Endothelial cell of umbilical vein (primary cell): ENCODE measurements around the gene MIA. TPM values are rescaled to one million over a fixed set of nuclear protein-coding genes. Genes with fewer than 3 reads are reported as not detected.

Experiments
- BruUV-seq: library from RNA; stranded (reverse); fragments of 400-500 nt; replicated peaks from 2 replicates; lab custom pipeline; 2021; lab: Mats Ljungman, UMichigan
- CTCF ChIA-PET: fragments of 300-600, 350-600 bp; sonication (Branson Sonifier 250); formaldehyde crosslinking; loops from one replicate; lab custom pipeline; 2021; ENCODE audit warnings: antibody characterized with exemption, inconsistent platforms; lab: Charles Lee
- POLR2A ChIA-PET: fragments of 300-600, 350-600 bp; sonication (Branson Sonifier 250); formaldehyde crosslinking; loops from one replicate; lab custom pipeline; 2021; ENCODE audit warnings: antibody characterized with exemption, inconsistent platforms; lab: Charles Lee
- DNase-seq: peaks from one replicate; pipeline ENCODE4 v3.0.0-alpha.2; 2011; ENCODE audit warnings: low read depth, low spot score
- FAIRE-seq: peaks from 2 replicates; lab custom pipeline; 2011; peaks lifted over from hg19 to GRCh38; lab: Jason Lieb, UNC
- H2AFZ ChIP-seq: 2 replicates; pipeline ENCODE4 v1.6.0; 2012; ENCODE audit warnings: low read depth, low read length, control low read depth, inconsistent platforms
- H3K27ac ChIP-seq: 2 replicates; pipeline ENCODE4 v1.5.1; 2011; ENCODE audit warnings: low read depth, mild to moderate bottlenecking, control low read depth, low read length, moderate library complexity; ENCODE audit not compliant: insufficient read depth
- H3K27me3 ChIP-seq, 2 experiments: 2 replicates each; pipeline versions ENCODE4 v1.6.0 to v1.6.1; 2011; ENCODE audit warnings: low read length in 2 of 2, mixed read lengths in 1 of 2; ENCODE audit not compliant: control insufficient read depth in 2 of 2, insufficient read depth in 2 of 2
- H3K36me3 ChIP-seq, 2 experiments: 2 replicates in 1 of 2; 3 replicates in 1 of 2; pipeline ENCODE4 v1.5.1; 2011; ENCODE audit warnings: low read length in 2 of 2, mild to moderate bottlenecking in 1 of 2, moderate library complexity in 1 of 2; ENCODE audit not compliant: control insufficient read depth in 2 of 2, insufficient read depth in 2 of 2; ENCODE audit errors: extremely low read depth in 1 of 2
- H3K4me1 ChIP-seq: 3 replicates; pipeline ENCODE4 v1.5.1; 2011; ENCODE audit warnings: mild to moderate bottlenecking, low read length; ENCODE audit not compliant: control insufficient read depth, insufficient read depth; ENCODE audit errors: extremely low read depth
- H3K4me2 ChIP-seq: 2 replicates; pipeline ENCODE4 v1.6.1; 2011; ENCODE audit warnings: low read length, control low read depth, mixed read lengths; ENCODE audit not compliant: insufficient read depth
- H3K4me3 ChIP-seq, 3 experiments: fragments of 200-600 bp in 1 of 3; sonication (generic), shearing (Covaris generic) in 1 of 3; replicated peaks in 1 of 3; 2 replicates each; pipeline ENCODE4 v1.5.1; 2011 to 2016; ENCODE audit warnings: control low read depth in 3 of 3, low read length in 3 of 3, mild to moderate bottlenecking in 2 of 3, inconsistent platforms in 1 of 3, low read depth in 1 of 3, moderate library complexity in 1 of 3; ENCODE audit not compliant: insufficient read depth in 1 of 3
- H3K79me2 ChIP-seq: 2 replicates; pipeline ENCODE4 v1.6.0; 2012; ENCODE audit warnings: low read length, inconsistent platforms; ENCODE audit not compliant: control insufficient read depth, insufficient read depth
- H3K9ac ChIP-seq: replicated peaks from 2 replicates; pipeline ENCODE3; 2011; ENCODE audit warnings: low read length, control low read depth; ENCODE audit not compliant: insufficient read depth; ENCODE audit errors: extremely low read depth
- H3K9me1 ChIP-seq: replicated peaks from 3 replicates; pipeline ENCODE4 v1.6.0; 2011; ENCODE audit warnings: mild to moderate bottlenecking, low read length; ENCODE audit not compliant: control insufficient read depth, insufficient read depth; ENCODE audit errors: extremely low read depth
- H3K9me3 ChIP-seq: replicated peaks from 2 replicates; pipeline ENCODE4 v1.5.1; 2012; ENCODE audit warnings: low read length, inconsistent platforms; ENCODE audit not compliant: control insufficient read depth, insufficient read depth
- H4K20me1 ChIP-seq: replicated peaks from 2 replicates; pipeline ENCODE3; 2011; ENCODE audit warnings: mild to moderate bottlenecking, low read length; ENCODE audit not compliant: control insufficient read depth, insufficient read depth; ENCODE audit errors: extremely low read depth
- EZH2 ChIP-seq: IDR thresholded peaks from 2 replicates; pipeline ENCODE4 v1.6.1; 2012; ENCODE audit warnings: borderline replicate concordance, low read depth, mild to moderate bottlenecking, moderate library complexity, low read length, inconsistent platforms; ENCODE audit not compliant: severe bottlenecking
- JUN ChIP-seq: IDR thresholded peaks from 2 replicates; pipeline ENCODE4 v1.6.1; 2011; ENCODE audit warnings: borderline replicate concordance, low read depth; ENCODE audit not compliant: insufficient read length, insufficient read depth
- MYC ChIP-seq: IDR thresholded peaks from one replicate; pipeline ENCODE4 v1.6.1; 2011; ENCODE audit warnings: mild to moderate bottlenecking, low read depth, low read length
- POLR2A ChIP-seq: IDR thresholded peaks from 2 replicates; pipeline ENCODE4 v1.6.1; 2012; ENCODE audit warnings: low read depth, mild to moderate bottlenecking, control low read depth, low read length
- POLR2AphosphoS5 ChIP-seq: IDR thresholded peaks from 2 replicates; pipeline ENCODE4 v1.6.1; 2012; ENCODE audit warnings: low read depth, mild to moderate bottlenecking, control low read depth, low read length, moderate library complexity; ENCODE audit not compliant: insufficient read depth
- dilution Hi-C: fragments of 300-500 bp; cut with MboI; formaldehyde crosslinking; loops from one replicate; pipeline ENCODE4 v1.15.0; 2019; ENCODE audit warnings: low sequenced_read_pairs; ENCODE audit not compliant: extremely low pct_ligation_motif_present
- intact Hi-C: fragments of 100-400 bp; cut with micrococcal nuclease; formaldehyde crosslinking; loops from one replicate; pipeline ENCODE4 v1.10.0; 2022
- polyA plus RNA-seq, 4 experiments: library from polyadenylated mRNA; depleted of rRNA in 3 of 4; stranded (reverse) in 3 of 4; unstranded in 1 of 4; fragments of >200 nt; gene quantifications; 2 replicates each; pipeline versions ENCODE4 v1.2.1 to v1.2.3, GENCODE V29; 2011 to 2012; ENCODE audit warnings: missing spikeins in 1 of 4
- total RNA-seq: library from RNA; stranded (reverse); gene quantifications from 2 replicates; pipeline ENCODE4 v1.2.3, GENCODE V29; 2021
- TF ChIP-seq, protein P1 (sequence below): IDR thresholded peaks from 2 replicates; pipeline ENCODE4 v1.6.1; 2011; ENCODE audit not compliant: insufficient read depth, insufficient read length
- TF ChIP-seq, protein P2 (sequence below), 2 donors: IDR thresholded peaks; 1 replicate in 1 of 2; 2 replicates in 1 of 2; pipeline ENCODE4 v1.5.1; 2011; ENCODE audit warnings: low read length in 2 of 2, mild to moderate bottlenecking in 2 of 2, moderate library complexity in 2 of 2, control low read depth in 1 of 2, inconsistent platforms in 1 of 2, low read depth in 1 of 2; ENCODE audit not compliant: insufficient read depth in 1 of 2; ENCODE audit errors: extremely low read depth in 1 of 2

The MIA gene
- total and polyA plus RNA-seq, 2 donors (not counting 3 experiments of a cell fraction or from before 2014, with no cell fraction given), result 0.32 TPM; not detected in 1

GRCh38 chr19:40752257-40752781, 23.0 kb upstream of the MIA start:
- no peaks in the 10 kb centered on the region for H4K20me1 ChIP-seq
- POLR2A ChIA-PET, result interaction anchor here (0.6 to 2.4 kb wide), 4 partner anchors 26 to 287 kb away, joined by 3 to 17 read pairs (median 6); partner anchors contain the start of gene RAB4B
- CTCF ChIA-PET, result interaction anchor here (1.2 to 2.7 kb wide), 2 partner anchors 46 to 54 kb away, joined by 4 to 8 read pairs; partner anchors contain the start of gene EGLN2
- intact Hi-C loops (no loop called here), dilution Hi-C loops (no loop called here)
- BruUV-seq, result no TSS peak
- H3K9me1 ChIP-seq, result no peaks in the 10 kb centered on the region
- no peaks in the 10 kb centered on the region for H3K9me3 ChIP-seq
- peak overlapping the region in 2 of 3 experiments; percentile 65 to 86 for H3K4me3 ChIP-seq
- H3K4me2 ChIP-seq, result peak overlapping the region; percentile 37
- H3K36me3 ChIP-seq, result peaks cover 6 to 14% of the 10 kb centered on the region in 2 experiments
- H3K27ac ChIP-seq, result peak overlapping the region; percentile 94
- no peak overlapping the region for H2AFZ ChIP-seq
- H3K9ac ChIP-seq, result peak overlapping the region; percentile 98
- no peak for FAIRE-seq
- H3K27me3 ChIP-seq, result no peaks in the 10 kb centered on the region
- TF ChIP-seq, protein P1, sequence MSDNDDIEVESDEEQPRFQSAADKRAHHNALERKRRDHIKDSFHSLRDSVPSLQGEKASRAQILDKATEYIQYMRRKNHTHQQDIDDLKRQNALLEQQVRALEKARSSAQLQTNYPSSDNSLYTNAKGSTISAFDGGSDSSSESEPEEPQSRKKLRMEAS, result no peak
- no peak for TF ChIP-seq POLR2A
- DNase-seq, result no peak
- peaks cover 60% of the 10 kb centered on the region for H3K79me2 ChIP-seq
- H3K4me1 ChIP-seq, result peaks cover 31% of the 10 kb centered on the region

DNA sequence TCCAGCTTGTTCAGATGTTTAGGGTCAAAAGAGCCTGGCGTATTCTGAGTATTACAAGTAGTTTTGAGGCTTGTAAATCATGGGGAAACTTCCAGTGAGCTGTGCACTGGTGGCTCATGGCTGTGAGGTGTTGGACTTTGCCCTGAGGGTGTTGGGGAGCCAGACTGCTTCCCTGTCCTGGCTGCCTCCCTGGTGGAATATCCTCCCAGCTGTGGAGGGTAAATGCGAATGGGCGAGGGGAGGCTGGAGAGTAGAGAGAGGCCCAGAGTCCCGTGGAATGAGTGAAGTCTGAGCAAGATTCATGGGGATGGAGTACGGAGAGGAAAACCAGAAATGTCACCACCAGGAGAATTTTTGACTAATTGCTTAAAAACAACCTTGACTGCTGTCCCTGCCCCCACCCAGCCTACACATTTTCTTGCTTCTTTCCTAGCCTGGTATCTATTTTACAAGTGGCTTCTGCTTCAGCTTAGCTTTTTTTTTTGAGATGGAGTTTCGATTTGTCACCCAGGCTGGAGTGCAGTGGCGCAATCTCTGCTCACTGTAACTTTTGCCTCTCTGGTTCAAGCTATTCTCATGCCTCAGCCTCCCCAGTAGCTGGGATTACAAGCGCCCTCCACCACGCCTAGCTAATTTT, 20.6 kb upstream of the MIA start:
- Histone ChIP-seq H3K79me2 (peaks cover 73% of the 10 kb centered on the region), H3K27me3 (no peaks in the 10 kb centered on the region), H3K27ac (no peak overlapping the region), H3K36me3 (peaks cover 16 to 29% of the 10 kb centered on the region in 2 experiments), H2AFZ (no peak overlapping the region), H3K9me1 (no peaks in the 10 kb centered on the region), H3K9ac (no peak overlapping the region), H4K20me1 (no peaks in the 10 kb centered on the region), H3K4me1 (peaks cover 28% of the 10 kb centered on the region), H3K4me3 (no peak overlapping the region), H3K4me2 (peak overlapping the region; percentile 52), H3K9me3 (no peaks in the 10 kb centered on the region)
- no TSS peak for BruUV-seq
- POLR2A ChIA-PET, result interaction anchor here (0.5 kb wide), 1 partner anchor 353 kb away, joined by 7 read pairs; no protein-coding TSS in a partner anchor
- TF ChIP-seq MYC, result no peak
- TF ChIP-seq, protein P2, sequence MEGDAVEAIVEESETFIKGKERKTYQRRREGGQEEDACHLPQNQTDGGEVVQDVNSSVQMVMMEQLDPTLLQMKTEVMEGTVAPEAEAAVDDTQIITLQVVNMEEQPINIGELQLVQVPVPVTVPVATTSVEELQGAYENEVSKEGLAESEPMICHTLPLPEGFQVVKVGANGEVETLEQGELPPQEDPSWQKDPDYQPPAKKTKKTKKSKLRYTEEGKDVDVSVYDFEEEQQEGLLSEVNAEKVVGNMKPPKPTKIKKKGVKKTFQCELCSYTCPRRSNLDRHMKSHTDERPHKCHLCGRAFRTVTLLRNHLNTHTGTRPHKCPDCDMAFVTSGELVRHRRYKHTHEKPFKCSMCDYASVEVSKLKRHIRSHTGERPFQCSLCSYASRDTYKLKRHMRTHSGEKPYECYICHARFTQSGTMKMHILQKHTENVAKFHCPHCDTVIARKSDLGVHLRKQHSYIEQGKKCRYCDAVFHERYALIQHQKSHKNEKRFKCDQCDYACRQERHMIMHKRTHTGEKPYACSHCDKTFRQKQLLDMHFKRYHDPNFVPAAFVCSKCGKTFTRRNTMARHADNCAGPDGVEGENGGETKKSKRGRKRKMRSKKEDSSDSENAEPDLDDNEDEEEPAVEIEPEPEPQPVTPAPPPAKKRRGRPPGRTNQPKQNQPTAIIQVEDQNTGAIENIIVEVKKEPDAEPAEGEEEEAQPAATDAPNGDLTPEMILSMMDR (IDR thresholded peaks at IDR 0.05; ENCODE audit: extremely low read depth in 1 of 2, insufficient read depth in 1 of 2, low read depth in 1 of 2, low read length in 2 of 2), result no peak
- TF ChIP-seq EZH2, result no peak
- TF ChIP-seq JUN, result no peak
- TF ChIP-seq POLR2AphosphoS5, result no peak
- DNase-seq, result no peak
- intact Hi-C loops (no loop called here), dilution Hi-C loops (no loop called here)
- no peak for FAIRE-seq
- CTCF ChIA-PET, result interaction anchor here (1.0 to 2.7 kb wide), 5 partner anchors 23 to 91 kb away, joined by 3 to 8 read pairs (median 4); partner anchors contain the start of genes EGLN2 and RAB4B
